ENCODE measurements around the gene SSH3.

GRCh38 chr11:67303835-67304411, 593 bp downstream of the SSH3 start:
- TF ChIP-seq ZNF274 (IDR thresholded peaks at IDR 0.05; ENCODE audit: low read depth, low read length) (no peak), YY1 (IDR thresholded peaks at IDR 0.05; ENCODE audit: insufficient read depth, insufficient read length) (no peak), SUZ12 (IDR thresholded peaks at IDR 0.05; ENCODE audit: extremely low read depth, insufficient read depth, insufficient read length) (no peak)

Measured in NT2/D1 (cell line).